Breast epithelium (tissue), 4 donors: Measurements from ENCODE around the gene TMEM35B. TPM values are rescaled to one million over a fixed set of nuclear protein-coding genes. Genes with fewer than 3 reads are reported as not detected.

ENCODE experiments used
- DNase-seq, 2 donors: peaks; one replicate each; pipeline ENCODE4 v3.0.0-alpha.2; 2019; ENCODE audit warnings: low spot score in 2 of 2
- H3K27ac ChIP-seq, 2 donors: fragments of 200-600 bp; sonication (generic) in 1 of 2; one replicate each; pipeline ENCODE4 v1.5.1; 2016 to 2019; ENCODE audit warnings: mild to moderate bottlenecking in 1 of 2
- H3K27me3 ChIP-seq, 2 donors: fragments of 200-600 bp; sonication (generic) in 1 of 2; one replicate each; pipeline versions ENCODE4 v1.5.1 to v1.6.0; 2017 to 2019; ENCODE audit warnings: control low read depth in 1 of 2, mild to moderate bottlenecking in 1 of 2
- H3K36me3 ChIP-seq: fragments of 200-600 bp; one replicate; pipeline ENCODE4 v1.5.1; 2019
- H3K4me1 ChIP-seq, 2 donors: fragments of 200-600 bp; sonication (generic); one replicate each; pipeline ENCODE4 v1.5.1; 2016 to 2019; ENCODE audit warnings: control low read depth in 1 of 2
- H3K4me3 ChIP-seq, 3 donors: fragments of 200-600 bp; sonication (generic); 1 replicate in 2 of 3; 2 replicates in 1 of 3; pipeline ENCODE4 v1.5.1; 2016 to 2019; ENCODE audit warnings: mild to moderate bottlenecking in 3 of 3, moderate library complexity in 2 of 3
- H3K9me3 ChIP-seq, 2 donors: fragments of 200-600 bp; sonication (generic) in 1 of 2; one replicate each; pipeline ENCODE4 v1.5.1; 2016 to 2019; ENCODE audit warnings: control low read depth in 1 of 2
- POLR2A ChIP-seq: fragments of 450-650 bp; IDR thresholded peaks from one replicate; pipeline ENCODE4 v1.6.1; 2016; ENCODE audit warnings: antibody characterized with exemption, mild to moderate bottlenecking, moderate library complexity
- POLR2AphosphoS5 ChIP-seq, 3 donors: sonication (generic); formaldehyde crosslinking; IDR thresholded peaks; one replicate each; pipeline ENCODE4 v1.6.1; 2017; ENCODE audit warnings: antibody characterized with exemption in 3 of 3
- intact Hi-C: fragments of 100-400 bp; cut with DNase I; formaldehyde crosslinking; loops from one replicate; pipeline ENCODE4 v1.15.1; 2023; ENCODE audit warnings: low total_unique reads
- total RNA-seq, 3 donors: library from RNA; depleted of rRNA; stranded (reverse); fragments of >200 nt; gene quantifications; one replicate each; pipeline ENCODE4 v1.1.0, GENCODE V29; 2016
- TF ChIP-seq, protein P1 (sequence below), 3 donors: fragments of 450-650 bp; IDR thresholded peaks; one replicate each; pipeline ENCODE4 v1.5.1; 2016 to 2017; ENCODE audit warnings: antibody characterized with exemption in 3 of 3, mild to moderate bottlenecking in 3 of 3, moderate library complexity in 3 of 3

The TMEM35B gene
- total RNA-seq, 3 donors from 2014 or later: 30.5 to 55.0 (median 37.6) TPM

DNA sequence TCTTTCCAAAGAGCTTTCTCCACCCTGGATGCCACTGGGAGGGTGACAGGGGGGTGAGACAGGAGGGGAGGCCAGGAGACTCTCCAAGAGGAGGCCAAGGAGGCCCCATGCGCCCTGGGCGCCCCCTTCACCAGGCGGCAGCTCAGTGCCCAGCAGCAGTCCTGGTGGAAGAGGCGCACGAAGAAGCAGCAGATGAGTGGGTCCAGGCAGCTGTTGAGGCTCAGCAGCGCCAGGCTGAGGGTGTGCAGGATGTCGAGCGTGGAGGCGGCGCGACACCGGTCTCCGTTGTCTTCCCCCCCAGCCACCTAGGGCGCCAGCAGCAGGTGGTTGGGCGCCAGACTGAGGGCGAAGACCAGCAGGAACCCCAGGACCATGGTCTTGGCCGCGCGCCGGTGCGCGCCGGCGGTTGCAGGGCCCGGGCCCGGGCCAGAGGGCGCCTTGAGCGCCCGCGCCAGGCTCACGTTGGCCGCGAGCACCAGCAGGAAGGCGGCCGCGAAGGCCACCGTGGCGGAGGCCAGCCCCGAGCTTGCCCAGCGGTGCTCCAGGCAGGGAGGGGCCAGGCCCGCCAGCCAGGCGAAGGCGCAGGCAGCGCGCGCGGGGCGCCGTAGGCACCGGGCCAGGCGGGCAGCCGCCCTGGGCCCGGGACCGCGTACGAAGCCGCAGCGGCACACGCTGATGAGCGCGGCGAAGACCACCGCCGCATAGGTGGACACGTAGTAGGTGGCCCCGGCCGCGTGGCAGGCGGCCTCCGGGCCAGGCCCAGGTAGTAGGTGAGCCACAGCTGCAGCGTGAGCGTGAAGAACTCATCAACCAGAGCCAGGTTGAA is 8.6 kb downstream of the TMEM35B start:
- H3K27ac ChIP-seq: no peak overlapping the region
- intact Hi-C loops: no loop called here
- H3K4me1 ChIP-seq: no peaks in the 10 kb centered on the region
- H3K9me3 ChIP-seq: no peaks in the 10 kb centered on the region
- TF ChIP-seq POLR2A (no peak), POLR2AphosphoS5 (IDR thresholded peaks at IDR 0.05) (no peak)
- TF ChIP-seq, protein P1, sequence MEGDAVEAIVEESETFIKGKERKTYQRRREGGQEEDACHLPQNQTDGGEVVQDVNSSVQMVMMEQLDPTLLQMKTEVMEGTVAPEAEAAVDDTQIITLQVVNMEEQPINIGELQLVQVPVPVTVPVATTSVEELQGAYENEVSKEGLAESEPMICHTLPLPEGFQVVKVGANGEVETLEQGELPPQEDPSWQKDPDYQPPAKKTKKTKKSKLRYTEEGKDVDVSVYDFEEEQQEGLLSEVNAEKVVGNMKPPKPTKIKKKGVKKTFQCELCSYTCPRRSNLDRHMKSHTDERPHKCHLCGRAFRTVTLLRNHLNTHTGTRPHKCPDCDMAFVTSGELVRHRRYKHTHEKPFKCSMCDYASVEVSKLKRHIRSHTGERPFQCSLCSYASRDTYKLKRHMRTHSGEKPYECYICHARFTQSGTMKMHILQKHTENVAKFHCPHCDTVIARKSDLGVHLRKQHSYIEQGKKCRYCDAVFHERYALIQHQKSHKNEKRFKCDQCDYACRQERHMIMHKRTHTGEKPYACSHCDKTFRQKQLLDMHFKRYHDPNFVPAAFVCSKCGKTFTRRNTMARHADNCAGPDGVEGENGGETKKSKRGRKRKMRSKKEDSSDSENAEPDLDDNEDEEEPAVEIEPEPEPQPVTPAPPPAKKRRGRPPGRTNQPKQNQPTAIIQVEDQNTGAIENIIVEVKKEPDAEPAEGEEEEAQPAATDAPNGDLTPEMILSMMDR (IDR thresholded peaks at IDR 0.05): no peak
- no peak overlapping the region for H3K4me3 ChIP-seq
- no peaks in the 10 kb centered on the region for H3K36me3 ChIP-seq
- no peak for DNase-seq
- H3K27me3 ChIP-seq: no peaks in the 10 kb centered on the region

DNA sequence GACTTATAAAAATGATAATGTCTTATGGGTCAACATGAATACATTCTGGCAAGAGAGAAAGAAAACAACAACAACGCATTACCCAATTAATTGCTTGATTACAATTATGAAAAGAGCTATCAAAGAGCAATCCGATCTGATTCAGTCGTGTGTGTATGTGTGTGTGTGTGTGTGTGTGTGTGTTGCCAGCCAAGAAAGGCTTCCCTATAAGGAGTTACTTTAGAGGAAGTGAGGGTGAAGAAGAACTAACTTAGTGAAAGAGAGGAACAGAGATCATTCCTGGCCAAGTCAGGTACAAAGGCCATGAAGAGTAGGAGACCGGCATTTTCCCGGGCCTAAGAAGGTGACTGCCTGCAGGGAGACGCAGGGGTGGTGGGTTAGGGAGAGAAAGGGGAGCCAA is 9.4 kb downstream of the TMEM35B start:
- Histone ChIP-seq H3K27me3 (no peaks in the 10 kb centered on the region), H3K36me3 (no peaks in the 10 kb centered on the region), H3K4me1 (no peaks in the 10 kb centered on the region), H3K27ac (no peak overlapping the region), H3K9me3 (no peaks in the 10 kb centered on the region), H3K4me3 (no peak overlapping the region)
- intact Hi-C loops: no loop called here
- DNase-seq: no peak
- TF ChIP-seq, protein P1 (IDR thresholded peaks at IDR 0.05): no peak
- TF ChIP-seq POLR2AphosphoS5 (IDR thresholded peaks at IDR 0.05) (no peak), POLR2A (no peak)

DNA sequence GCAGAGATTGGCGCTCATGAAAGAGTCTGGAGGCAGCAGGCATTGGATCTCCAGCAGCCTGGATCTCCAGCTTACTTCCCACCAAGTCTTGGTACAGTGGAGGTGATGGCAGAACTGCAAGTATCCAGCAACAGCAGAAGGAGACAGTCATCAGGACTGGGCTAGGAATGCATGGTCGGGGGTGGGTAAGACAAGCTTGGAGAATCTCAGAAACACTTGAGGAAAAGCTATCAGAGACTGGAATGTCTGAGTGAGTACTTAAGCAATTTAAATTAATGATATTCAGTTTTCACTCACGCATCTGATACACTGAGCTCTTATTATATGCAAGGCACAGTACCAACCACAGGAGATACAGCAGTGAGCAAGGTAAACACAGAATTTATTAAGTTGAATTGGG is 9.8 kb downstream of the TMEM35B start:
- TF ChIP-seq POLR2A (no peak), POLR2AphosphoS5 (IDR thresholded peaks at IDR 0.05) (no peak)
- TF ChIP-seq, protein P1 (IDR thresholded peaks at IDR 0.05): no peak
- Histone ChIP-seq H3K4me3 (no peak overlapping the region), H3K9me3 (no peaks in the 10 kb centered on the region), H3K4me1 (no peaks in the 10 kb centered on the region), H3K36me3 (no peaks in the 10 kb centered on the region), H3K27ac (no peak overlapping the region), H3K27me3 (no peaks in the 10 kb centered on the region)
- DNase-seq: no peak
- intact Hi-C loops: no loop called here

DNA sequence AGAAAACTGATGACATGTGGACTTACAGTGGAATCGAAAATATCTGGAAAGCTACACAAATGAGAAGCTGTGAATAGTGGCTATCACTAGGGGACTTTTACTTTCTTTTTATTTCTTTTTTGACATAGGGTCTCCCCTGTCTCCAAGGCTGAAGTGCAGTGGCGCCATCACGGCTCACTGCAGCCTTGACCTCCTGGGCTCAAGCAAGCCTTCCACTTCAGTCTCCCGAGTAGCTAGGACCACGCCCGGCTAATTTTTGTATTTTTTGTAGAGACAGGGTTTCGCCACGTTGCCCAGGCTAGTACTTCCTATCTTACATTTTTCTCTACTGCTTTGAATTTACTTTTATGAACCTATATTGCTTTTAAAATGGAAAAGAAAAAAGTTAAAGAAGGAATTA is 10.5 kb downstream of the TMEM35B start:
- intact Hi-C loops: no loop called here
- no peaks in the 10 kb centered on the region for H3K4me1 ChIP-seq
- TF ChIP-seq, protein P1 (IDR thresholded peaks at IDR 0.05): no peak
- TF ChIP-seq POLR2AphosphoS5 (IDR thresholded peaks at IDR 0.05): no peak
- TF ChIP-seq POLR2A: no peak
- no peaks in the 10 kb centered on the region for H3K36me3 ChIP-seq
- DNase-seq: no peak
- no peaks in the 10 kb centered on the region for H3K27me3 ChIP-seq
- no peak overlapping the region for H3K4me3 ChIP-seq
- H3K27ac ChIP-seq: no peak overlapping the region
- H3K9me3 ChIP-seq: no peaks in the 10 kb centered on the region

DNA sequence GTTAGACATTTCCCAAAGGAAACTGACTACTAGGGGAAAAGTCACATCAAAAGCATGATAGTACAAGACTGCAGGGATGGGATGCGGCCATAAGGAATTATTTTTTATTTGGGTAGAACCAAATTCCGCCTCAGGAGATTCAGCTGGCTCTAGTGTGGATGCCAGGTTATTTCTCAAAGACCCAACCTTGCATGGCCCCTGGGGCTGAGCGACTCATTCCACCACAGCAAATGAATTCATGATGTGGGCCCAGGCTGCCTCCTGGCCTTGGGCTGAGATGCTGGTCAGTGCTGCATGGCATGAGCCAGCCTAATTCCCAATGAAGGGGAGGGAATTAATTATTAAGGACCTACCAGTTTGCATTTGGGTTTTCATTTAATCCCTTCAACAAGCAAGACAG is 11.8 kb downstream of the TMEM35B start:
- no peaks in the 10 kb centered on the region for H3K4me1 ChIP-seq
- no peaks in the 10 kb centered on the region for H3K36me3 ChIP-seq
- H3K4me3 ChIP-seq: no peak overlapping the region
- TF ChIP-seq POLR2A (no peak), POLR2AphosphoS5 (IDR thresholded peaks at IDR 0.05) (no peak)
- TF ChIP-seq, protein P1 (IDR thresholded peaks at IDR 0.05): no peak
- H3K27me3 ChIP-seq: no peaks in the 10 kb centered on the region
- intact Hi-C loops: no loop called here
- no peaks in the 10 kb centered on the region for H3K9me3 ChIP-seq
- DNase-seq: no peak
- no peak overlapping the region for H3K27ac ChIP-seq
